NCI-H1436 (cell line): Measurements from ENCODE around the gene OGDH.

Source experiments
- DNase-seq: peaks from one replicate; lab custom pipeline; 2025; lab: John Stamatoyannopoulos, UW

Gene OGDH

GRCh38 chr7:44638611-44639557 lies 32.5 kb downstream of the OGDH start:
- DNase-seq, result no peak

GRCh38 chr7:44639671-44640321 lies 33.4 kb downstream of the OGDH start:
- no peak for DNase-seq

- DNase-seq, result no peak
Observed at GRCh38 chr7:44643206-44643605, 36.8 kb downstream of the OGDH start.

DNA sequence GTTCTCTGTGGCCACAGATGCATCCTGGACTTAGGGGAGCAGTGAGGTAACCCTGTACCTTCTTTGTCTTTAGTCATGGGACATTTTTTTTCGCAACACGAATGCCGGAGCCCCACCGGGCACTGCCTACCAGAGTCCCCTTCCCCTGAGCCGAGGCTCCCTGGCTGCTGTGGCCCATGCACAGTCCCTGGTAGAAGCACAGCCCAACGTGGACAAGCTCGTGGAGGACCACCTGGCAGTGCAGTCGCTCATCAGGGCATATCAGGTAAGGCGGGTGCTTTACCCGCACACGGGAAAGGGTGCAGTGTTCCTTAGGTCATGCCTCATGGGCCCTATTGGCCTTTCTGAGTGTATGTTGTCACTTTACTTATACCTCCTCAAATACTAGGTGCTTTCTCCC lies 38.8 kb downstream of the OGDH start:
- no peak for DNase-seq

DNA sequence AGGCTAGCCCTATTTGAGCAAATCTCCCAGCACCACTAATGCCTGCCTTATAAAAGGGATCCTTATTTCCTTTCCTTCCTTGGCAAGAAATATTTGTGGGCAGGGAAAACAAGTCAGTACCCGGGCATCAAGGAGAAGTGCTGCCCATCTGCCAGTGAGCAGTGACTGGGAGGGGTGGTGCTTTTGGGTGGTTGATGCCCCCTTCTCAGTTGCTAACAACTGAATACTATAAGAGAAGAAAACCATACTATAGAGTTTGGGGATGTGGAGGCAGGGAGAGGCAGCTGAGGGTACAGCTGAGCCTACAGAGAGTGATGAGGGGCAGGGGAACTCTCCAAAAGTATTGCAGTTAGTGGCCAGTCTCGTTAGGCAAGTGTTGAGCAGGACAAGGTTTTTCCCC lies 39.3 kb downstream of the OGDH start:
- DNase-seq, result no peak

DNA sequence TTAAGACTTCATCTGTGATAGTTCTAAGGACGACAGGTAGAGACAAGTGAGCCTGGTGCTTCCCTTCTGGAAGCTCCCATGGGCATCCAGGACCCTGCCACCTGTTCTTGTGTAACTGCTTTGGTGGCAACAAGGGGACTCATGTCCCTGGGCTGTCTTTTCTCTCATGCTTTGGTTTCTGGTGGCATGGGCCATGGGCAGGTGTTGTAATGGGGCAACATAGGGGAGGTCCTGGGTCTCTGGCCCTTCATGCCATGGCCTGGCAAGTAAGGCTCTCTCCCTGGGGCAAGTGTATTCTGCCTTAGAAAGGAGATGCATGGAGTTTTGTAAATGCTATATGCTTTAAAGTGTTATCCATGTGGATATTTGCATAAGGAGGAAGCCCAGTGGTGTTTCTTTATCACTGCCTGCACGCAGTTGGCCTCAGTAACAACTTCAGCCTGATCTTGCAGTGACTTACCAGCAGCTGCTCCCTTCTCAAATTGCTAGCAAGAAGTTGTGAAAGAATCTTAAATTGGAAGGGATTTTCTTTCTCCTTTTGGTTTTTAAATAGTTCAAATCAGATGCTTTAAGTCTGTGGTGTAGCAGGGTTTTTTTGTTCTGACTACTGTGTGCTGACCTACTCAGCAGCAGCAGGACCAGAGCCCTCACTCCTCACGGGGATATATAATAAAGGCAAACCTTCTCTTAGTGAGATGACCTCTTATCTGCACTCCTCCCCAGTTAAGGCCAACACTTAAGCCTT lies 39.9 kb downstream of the OGDH start:
- no peak for DNase-seq

GRCh38 chr7:44646921-44647636 lies 40.7 kb downstream of the OGDH start:
- no peak for DNase-seq

- no peak for DNase-seq
Observed at GRCh38 chr7:44647981-44648714, 41.7 kb downstream of the OGDH start.

DNA sequence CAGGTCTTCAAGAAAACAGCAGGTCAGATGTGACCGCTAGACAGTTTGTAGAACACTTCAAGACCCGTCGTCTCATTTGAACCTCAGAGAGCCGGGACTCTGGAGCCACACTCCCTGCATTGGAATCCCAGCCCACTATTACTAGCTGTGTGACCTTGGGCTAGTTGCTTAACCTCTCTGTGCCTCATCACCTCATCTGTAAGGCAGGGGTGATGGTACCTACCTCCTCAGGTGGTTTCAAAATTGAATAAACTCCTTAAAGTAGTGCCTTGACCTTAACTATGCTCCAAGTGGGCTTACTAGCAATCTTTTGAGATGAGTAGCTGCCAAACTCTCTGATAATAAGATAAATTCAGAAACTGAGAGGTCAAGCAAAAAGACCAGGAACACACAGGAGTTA lies 43.8 kb downstream of the OGDH start:
- no peak for DNase-seq

- DNase-seq, result no peak
Observed at GRCh38 chr7:44650772-44651171, 44.3 kb downstream of the OGDH start.

GRCh38 chr7:44652535-44652934 lies 46.1 kb downstream of the OGDH start:
- DNase-seq, result no peak

- DNase-seq, result no peak
Observed at GRCh38 chr7:44654255-44654796, 47.9 kb downstream of the OGDH start.

- no peak for DNase-seq
Observed at GRCh38 chr7:44655341-44655740, 48.9 kb downstream of the OGDH start.

DNA sequence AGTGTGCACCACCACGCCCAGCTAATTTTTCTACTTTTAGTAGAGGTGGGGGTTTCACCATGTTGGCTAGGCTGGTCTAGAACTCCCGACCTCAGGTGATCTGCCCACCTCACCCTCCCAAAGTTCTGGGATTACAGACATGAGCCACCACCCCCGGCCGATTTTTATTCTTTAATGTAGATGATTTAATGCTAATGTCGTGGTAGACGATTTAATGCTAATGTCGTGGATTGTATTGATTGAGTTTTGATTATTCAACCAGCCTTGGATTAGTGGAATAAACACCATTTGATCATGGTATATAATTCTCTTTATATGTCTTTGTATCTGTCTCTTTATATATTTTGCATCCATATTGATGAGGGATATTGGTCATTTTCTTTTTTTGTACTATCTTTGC lies 52.6 kb downstream of the OGDH start:
- DNase-seq, result no peak

DNA sequence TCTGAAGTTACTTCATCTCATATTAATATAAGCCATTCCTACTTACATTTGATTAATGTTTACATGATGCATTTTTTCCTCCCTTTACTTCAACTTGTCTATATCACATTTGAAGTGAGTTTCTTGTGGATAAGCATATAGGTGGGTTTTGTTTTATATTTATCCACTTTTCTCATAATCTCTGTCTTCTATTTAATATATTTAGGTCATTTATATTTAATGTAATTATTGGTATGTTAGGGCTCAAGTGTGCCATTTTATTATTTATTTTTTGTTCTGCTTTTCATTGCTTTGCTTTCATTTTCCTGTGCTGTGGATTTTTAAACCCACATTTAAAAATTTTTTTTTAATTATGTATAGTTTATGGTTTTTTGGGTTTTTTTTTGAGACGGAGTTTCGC lies 54.8 kb downstream of the OGDH start:
- DNase-seq, result no peak

- DNase-seq, result no peak
Observed at GRCh38 chr7:44664780-44665461, 58.5 kb downstream of the OGDH start.

GRCh38 chr7:44665531-44666213 lies 59.2 kb downstream of the OGDH start:
- no peak for DNase-seq

DNA sequence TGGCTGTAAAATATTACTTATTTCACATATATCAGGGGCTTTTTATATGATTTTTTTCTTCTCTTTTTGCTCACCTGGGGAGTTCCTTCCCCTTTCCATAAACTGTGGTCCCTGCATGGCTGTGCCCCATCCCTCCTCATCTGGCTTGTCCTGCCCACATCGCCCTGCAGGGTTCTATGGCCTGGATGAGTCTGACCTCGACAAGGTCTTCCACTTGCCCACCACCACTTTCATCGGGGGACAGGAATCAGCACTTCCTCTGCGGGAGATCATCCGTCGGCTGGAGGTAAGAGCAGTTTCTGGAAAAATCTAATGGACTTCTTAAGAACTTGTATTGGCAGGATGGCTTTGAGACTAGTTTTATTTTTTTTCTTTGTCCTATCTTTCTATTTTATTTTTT lies 60.1 kb downstream of the OGDH start:
- DNase-seq, result no peak

GRCh38 chr7:44667190-44667589 lies 60.8 kb downstream of the OGDH start:
- DNase-seq, result no peak

DNA sequence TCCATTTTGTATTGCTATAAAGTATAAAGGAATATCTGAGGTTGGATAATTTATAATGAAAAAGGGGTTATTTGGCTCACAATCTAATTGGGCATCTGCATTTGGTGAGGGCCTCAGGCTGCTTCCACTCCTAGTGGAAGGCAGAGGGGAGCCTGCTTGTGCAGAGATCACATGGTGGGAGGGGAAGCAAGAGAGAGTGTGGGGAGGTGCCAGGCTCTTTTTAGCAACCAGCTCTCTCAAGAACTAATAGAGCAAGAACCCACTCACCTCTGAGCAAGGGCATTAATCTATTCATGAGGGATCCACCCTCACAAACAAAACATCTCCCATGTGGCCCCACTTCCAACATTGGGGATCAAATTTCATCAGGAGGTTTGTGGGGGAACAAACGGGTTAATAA lies 64.6 kb downstream of the OGDH start:
- DNase-seq, result no peak
